ENCODE results near the gene MAPK8IP2. TPM values are rescaled to one million over a fixed set of nuclear protein-coding genes. Genes with fewer than 3 reads are reported as not detected.

MAPK8IP2 gene
- total and polyA plus RNA-seq, 2 of the 13 experiments (the other 11 are each of a cell fraction or from before 2014, with no cell fraction given) = 1.3 to 2.6 TPM

DNA sequence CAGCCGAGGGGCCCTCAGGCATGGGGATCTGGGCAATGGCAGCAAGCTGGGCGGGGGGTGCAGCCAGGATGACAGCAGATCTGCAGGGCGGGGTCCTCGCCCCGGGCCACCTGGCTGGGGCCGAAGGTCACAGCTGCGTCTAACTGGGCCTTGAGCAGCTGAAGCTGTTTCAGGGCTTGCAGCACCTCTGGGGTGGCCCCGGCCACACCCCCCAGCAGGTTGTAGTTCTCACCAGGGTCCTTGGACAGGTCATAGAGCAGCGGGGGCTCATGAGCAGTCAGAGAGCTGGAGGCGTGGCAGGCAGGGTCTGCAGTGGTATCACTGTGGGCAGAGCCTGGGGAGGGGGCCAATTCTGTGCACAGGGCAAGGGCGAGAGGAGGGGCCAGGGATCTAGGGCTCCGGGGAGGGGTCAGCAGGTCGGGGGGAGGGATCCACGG is 24.6 kb downstream of the MAPK8IP2 start:
- CTCF ChIA-PET (ENCODE audit: low intra/inter-chr PET ratio, low total read pairs) = no interaction called here
- Histone ChIP-seq H3K36me3 (replicated peaks in 1 of 2; ENCODE audit: control insufficient read depth in 1 of 2, insufficient read depth in 2 of 2, low read length in 2 of 2) (no peaks in the 10 kb centered on the region), H3K9ac (ENCODE audit: insufficient read depth, low read depth, low read length) (no peak overlapping the region), H3K4me3 (replicated peaks in 1 of 3; ENCODE audit: insufficient read depth in 1 of 3, low read depth in 2 of 3, low read length in 3 of 3) (no peak overlapping the region), H3K79me2 (ENCODE audit: insufficient read depth, low read length) (peaks cover 4% of the 10 kb centered on the region), H4K20me1 (ENCODE audit: insufficient read depth, low read length) (no peaks in the 10 kb centered on the region), H2AFZ (ENCODE audit: low read length) (no peak overlapping the region), H3K9me3 (ENCODE audit: low read length) (no peaks in the 10 kb centered on the region), H3K4me2 (ENCODE audit: low read depth, low read length) (no peak overlapping the region), H3K27me3 (ENCODE audit: control insufficient read depth in 1 of 2, insufficient read depth in 2 of 2, low read length in 2 of 2) (no peaks in the 10 kb centered on the region; a peak in 1 of 5 replicates), H3K27ac (ENCODE audit: extremely low read length, insufficient read depth, low read length) (no peak overlapping the region), H3K4me1 (ENCODE audit: insufficient read depth, low read length) (peaks cover 67% of the 10 kb centered on the region)
- 69% methylated on average over 12 of the region's 14 CpGs for WGBS (ENCODE audit: low lambda C conversion rate)
- in situ Hi-C loops (cut with HindIII; ENCODE audit: extremely low pct_ligation_motif_present, low pct_unique_long_range_greater_than_20kb) = loop anchor here (5.0 kb wide), 1 partner anchor 72 kb away; no protein-coding TSS in a partner anchor
- ATAC-seq (no peak), FAIRE-seq (no peak), DNase-seq (ENCODE audit: low spot score) (no peak)
- POLR2A ChIA-PET = interaction anchor here (4.2 kb wide), 1 partner anchor 16 kb away, joined by 56 read pairs; no protein-coding TSS in a partner anchor
- no TSS peak for BruUV-seq (replicated peaks)
- TF ChIP-seq ZFAT (CRISPR knock-in tag; conservative IDR thresholded peaks at IDR 0.05) = no peak
- TF ChIP-seq, protein P1, sequence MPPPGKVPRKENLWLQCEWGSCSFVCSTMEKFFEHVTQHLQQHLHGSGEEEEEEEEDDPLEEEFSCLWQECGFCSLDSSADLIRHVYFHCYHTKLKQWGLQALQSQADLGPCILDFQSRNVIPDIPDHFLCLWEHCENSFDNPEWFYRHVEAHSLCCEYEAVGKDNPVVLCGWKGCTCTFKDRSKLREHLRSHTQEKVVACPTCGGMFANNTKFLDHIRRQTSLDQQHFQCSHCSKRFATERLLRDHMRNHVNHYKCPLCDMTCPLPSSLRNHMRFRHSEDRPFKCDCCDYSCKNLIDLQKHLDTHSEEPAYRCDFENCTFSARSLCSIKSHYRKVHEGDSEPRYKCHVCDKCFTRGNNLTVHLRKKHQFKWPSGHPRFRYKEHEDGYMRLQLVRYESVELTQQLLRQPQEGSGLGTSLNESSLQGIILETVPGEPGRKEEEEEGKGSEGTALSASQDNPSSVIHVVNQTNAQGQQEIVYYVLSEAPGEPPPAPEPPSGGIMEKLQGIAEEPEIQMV (CRISPR knock-in tag; IDR thresholded peaks at IDR 0.05; ENCODE audit: low read depth) = 0 out of 2 replicates have a peak, but pooled peaks have one; percentile 61
- TF ChIP-seq, protein P2, sequence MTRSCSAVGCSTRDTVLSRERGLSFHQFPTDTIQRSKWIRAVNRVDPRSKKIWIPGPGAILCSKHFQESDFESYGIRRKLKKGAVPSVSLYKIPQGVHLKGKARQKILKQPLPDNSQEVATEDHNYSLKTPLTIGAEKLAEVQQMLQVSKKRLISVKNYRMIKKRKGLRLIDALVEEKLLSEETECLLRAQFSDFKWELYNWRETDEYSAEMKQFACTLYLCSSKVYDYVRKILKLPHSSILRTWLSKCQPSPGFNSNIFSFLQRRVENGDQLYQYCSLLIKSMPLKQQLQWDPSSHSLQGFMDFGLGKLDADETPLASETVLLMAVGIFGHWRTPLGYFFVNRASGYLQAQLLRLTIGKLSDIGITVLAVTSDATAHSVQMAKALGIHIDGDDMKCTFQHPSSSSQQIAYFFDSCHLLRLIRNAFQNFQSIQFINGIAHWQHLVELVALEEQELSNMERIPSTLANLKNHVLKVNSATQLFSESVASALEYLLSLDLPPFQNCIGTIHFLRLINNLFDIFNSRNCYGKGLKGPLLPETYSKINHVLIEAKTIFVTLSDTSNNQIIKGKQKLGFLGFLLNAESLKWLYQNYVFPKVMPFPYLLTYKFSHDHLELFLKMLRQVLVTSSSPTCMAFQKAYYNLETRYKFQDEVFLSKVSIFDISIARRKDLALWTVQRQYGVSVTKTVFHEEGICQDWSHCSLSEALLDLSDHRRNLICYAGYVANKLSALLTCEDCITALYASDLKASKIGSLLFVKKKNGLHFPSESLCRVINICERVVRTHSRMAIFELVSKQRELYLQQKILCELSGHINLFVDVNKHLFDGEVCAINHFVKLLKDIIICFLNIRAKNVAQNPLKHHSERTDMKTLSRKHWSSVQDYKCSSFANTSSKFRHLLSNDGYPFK (CRISPR knock-in tag; IDR thresholded peaks at IDR 0.05; ENCODE audit: borderline replicate concordance) = no peak
- intact Hi-C loops (cut with micrococcal nuclease; ENCODE audit: unreplicated experiment) = no loop called here
